GM21723 (cell line): ENCODE data around the gene ZNF423.

ENCODE experiments used
- ATAC-seq: cut with Tn5 transposase; IDR thresholded peaks from one replicate; pipeline ENCODE4 v1.9.1; 2021; ENCODE audit warnings: mild to moderate bottlenecking, moderate library complexity; ENCODE audit not compliant: unreplicated experiment

ZNF423 gene

GRCh38 chr16:49502136-49502881, 353.6 kb downstream of the ZNF423 start:
- ATAC-seq: no peak

- ATAC-seq: no peak
Observed at GRCh38 chr16:49499869-49500610, 355.9 kb downstream of the ZNF423 start.

GRCh38 chr16:49499414-49499785, 356.5 kb downstream of the ZNF423 start:
- no peak for ATAC-seq

DNA sequence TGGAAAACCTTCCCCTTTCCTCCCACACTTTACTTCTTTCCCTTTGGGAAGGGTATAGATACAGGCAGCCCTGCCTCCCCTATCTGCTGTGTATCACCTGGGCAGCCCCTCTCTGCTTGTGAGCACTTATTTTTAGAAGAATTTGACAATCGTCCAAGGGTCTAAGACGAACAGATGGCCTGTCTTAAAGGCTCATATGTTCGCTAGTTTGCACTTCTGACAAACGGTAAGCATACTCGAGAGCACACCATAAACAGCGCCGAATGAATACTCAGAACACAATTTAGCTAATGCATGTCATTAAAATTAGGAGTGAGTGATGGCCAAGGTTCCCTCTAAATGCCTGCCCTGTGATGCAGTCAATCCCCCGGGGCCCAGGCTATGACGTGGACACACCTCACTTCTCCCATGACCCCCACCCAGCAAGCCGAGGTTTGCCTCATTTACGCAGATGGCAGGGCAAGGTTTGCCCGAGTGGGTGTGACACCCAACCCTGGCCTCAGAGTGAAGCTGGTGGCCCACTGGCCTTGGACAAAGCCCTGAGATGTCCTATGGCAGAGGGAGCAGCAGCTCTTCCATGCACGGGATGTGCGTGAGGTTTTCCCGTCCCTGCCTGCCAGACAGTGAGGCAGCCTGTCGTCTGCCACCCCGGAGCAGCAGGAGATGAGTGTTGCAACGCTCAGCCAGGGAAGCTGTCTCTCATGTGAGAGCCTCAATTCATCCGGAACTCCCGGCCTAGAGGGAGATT, 357.1 kb downstream of the ZNF423 start:
- no peak for ATAC-seq

DNA sequence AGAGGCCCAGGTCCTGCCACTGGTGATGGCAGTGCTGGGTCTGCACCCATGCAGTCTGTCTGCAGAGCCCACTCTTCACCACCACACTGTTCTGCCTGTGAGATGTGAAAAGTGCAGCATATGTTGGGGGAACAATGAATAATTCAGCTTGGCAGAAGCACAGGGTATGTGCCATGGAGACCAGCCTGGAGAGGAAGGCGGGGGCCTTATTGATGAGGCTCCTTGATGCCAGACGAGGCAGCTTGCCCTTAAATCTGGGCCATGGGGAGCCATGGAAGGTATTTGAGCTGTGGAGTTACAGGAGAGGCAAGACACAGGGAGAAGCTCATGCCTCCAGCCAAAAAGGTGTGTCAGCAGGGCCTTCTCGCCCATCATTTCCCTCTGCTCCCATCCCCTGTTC, 357.6 kb downstream of the ZNF423 start:
- no peak for ATAC-seq

DNA sequence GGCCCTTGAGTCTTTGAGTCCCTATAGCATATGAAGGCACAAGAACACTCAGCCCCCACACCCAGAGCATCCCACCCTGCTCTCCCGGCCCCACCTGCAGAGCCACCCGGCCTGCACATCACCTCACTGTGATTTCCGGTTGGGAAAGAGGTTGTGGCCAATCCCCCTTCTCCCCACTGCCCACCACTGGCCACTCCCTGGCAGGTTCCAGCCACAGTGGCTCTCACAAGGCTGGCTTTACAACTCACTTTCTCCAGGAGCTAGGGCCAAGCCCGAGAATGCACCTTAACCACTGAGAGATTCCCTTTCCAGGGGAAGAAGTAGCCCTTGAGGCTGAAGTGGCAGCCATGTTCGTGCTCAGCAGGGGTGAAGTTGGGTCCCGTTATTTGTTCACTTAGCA, 358.4 kb downstream of the ZNF423 start:
- no peak for ATAC-seq

DNA sequence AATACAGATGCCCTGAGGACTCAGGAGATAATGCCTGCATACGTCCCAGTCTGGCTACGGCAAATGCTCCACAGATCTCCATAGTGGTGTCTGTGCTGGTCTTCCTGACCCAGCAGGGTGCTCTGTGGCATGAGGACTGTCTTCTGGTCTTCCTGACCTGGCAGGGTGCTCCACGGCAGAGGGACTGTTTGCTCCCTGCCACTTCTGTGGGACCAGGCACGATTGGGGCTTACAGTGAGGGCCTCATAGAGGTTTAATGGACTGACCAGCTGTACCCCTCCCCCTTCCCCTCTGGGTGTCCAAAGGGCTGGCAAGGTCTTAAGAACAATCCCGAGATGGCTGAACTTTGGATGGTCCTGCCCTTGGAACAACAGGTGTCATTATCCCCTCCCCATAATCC, 359.3 kb downstream of the ZNF423 start:
- no peak for ATAC-seq

DNA sequence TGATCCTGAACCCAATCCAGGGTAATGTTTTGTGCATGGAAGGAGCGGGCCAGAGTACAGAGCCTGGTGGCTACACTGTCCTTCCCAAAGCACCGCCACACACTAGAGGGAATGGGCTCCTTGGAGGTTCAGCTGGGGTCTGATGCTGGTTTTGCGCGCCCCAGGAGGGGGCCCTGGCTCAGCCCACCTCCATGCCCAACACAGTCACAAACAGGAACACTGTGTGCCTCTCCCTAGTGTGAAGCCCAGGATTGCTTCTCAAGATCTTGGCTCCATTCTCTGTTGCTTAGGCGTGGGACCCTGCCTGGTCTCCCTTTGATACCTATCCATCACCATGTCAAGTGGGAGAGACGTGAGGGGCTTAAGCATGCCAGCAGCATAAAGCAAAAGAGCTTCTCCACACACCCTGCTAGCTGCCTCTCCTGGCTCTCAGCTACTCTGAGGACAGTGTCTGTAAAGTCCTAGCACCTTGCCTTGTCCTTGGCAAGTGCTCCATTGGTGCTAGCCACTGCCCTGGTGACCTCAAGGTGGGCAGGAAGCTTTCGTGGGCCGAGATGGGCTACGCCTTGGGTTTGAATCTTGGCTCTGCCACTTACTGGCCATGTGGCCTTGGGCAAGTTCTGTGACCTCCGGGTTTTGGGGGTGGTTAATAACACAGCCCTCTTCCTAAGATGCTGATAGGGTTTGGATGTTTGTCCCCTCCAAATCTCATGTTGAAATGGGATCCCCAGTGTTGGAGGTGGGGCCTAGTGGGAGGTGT, 360.1 kb downstream of the ZNF423 start:
- no peak for ATAC-seq

GRCh38 chr16:49494891-49495566, 360.9 kb downstream of the ZNF423 start:
- ATAC-seq: no peak

DNA sequence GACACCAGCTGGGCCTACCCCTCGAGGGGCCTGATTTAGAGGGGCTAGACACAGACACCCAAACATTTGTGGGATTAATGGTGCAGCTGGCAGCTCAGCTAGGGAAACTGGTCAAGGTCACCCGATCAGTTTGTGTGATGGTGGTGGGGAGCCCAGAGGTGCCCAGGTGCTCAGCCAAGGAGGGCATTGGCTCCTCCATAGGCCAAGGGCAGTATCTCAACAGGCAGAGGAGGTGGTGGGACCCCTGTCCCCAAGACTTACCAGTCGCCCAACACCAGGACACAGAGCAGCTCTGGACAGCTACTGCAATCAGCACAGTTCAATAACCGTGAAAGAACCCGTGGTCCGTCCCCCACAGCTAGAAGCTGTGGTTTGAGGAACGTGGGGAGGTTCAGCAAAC, 361.4 kb downstream of the ZNF423 start:
- no peak for ATAC-seq

- no peak for ATAC-seq
Observed at GRCh38 chr16:49493836-49494235, 362.1 kb downstream of the ZNF423 start.

DNA sequence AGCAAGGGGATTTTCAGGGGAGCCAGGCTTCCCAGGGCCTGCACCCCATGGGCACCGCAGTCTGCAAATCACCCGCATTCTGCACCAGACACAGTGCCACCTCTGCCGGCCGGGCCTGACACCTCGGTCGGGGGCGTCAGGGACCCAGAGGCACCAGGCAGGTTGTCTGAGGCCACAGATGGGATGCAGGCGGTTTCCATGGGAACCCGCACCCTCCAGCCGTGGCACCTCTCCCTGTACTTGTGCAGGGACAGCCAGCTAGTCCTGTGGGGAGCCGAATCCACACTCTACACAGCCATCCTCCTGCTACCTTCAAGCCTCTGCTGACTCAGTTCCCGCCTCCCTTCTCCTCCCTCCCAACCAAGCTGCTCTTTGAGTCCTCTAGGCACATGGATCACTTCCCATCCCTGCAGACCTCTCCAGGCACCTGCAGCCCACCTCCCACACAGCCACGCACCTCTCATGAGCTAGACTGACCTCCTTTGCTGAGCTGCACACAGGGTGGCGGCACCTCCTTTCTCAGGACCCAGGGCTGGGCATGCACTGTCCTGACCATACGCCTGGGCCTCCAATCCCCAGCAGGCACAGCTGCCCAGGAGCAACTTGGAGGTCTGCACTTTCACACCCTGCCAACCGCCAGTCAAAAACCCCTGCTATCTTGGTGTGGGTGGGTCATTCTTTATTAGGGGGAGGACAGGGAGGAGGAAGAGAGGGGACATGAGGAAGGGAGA, 362.9 kb downstream of the ZNF423 start:
- no peak for ATAC-seq

GRCh38 chr16:49491771-49492761, 363.8 kb downstream of the ZNF423 start:
- ATAC-seq: no peak

DNA sequence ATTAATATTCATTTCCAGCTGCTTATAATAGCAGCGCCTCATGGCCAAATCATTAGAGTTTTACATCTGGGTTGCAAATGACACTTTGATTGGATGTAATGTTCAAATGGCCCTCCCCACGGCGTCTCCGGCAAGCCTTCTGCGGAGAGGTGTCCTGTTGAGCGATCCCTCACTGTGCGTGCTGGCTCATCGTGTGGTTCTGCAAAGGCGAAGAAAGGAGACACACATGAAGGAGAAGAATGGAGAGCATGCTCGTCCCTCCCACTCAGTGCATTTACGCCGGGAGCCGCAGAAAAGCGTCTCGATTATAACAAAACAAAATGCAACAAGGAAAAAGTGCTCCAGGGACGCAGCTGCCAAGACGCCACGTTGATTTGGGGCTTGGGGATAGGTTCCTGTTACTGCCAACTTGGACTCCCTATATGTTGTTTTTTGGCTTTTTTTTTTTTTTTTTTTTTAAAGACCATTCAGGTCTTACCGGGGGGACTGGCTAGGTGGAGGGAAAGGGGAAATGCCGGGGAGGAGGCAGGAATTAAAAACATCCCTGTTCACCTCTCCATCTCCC, 364.7 kb downstream of the ZNF423 start:
- no peak for ATAC-seq

- ATAC-seq: no peak
Observed at GRCh38 chr16:49490321-49490705, 365.6 kb downstream of the ZNF423 start.

- no peak for ATAC-seq
Observed at GRCh38 chr16:49489686-49490320, 366.1 kb downstream of the ZNF423 start.

DNA sequence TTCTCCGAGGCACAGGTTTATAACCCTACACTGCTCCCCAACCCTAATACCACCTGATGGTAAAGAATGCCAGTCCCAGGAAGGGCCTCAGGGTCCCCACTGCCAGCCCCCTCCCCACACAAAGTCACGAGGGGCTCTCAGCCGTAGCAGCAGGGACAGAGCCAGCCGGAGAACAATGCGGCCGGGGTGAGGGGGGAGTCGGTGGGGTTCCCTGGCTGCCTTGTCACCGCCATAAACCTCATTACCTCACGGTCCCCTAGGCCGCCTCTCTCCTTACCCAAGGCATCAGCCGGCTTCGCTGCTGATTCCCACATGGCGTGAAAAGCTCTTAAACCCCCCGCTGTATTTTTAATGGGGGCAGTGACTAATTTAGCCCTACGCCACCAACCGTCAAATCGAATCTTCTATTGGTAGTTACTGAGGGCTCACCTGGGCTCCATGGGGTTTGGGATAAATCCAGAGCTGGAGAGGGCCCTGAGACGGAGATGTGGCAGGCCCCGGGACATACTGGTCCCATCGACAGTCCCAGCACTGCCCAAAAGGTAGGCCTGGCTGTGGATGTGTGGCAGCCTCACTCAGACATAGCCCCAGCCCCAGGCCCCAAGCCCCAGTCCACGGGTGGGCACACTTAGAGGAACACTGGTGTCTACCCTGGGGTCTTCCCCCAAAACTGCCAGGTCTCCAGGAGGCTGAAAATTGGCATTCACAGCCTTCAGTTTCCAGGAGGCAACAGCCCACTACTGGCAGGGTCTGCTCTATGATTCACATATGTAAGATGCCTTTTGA, 367.0 kb downstream of the ZNF423 start:
- ATAC-seq: no peak
